Smooth muscle cell of the pulmonary artery (primary cell): Measurements from ENCODE around the gene ZNF394. TPM values are rescaled to one million over a fixed set of nuclear protein-coding genes. Genes with fewer than 3 reads are reported as not detected.

Experiments used
- total RNA-seq: library from RNA; depleted of rRNA; stranded (reverse); fragments of >200 nt; gene quantifications from 2 replicates; pipeline ENCODE4 v1.2.3, GENCODE V29; 2014

ZNF394 gene
- 15.5 and 19.4 TPM in 2 replicates for total RNA-seq

DNA sequence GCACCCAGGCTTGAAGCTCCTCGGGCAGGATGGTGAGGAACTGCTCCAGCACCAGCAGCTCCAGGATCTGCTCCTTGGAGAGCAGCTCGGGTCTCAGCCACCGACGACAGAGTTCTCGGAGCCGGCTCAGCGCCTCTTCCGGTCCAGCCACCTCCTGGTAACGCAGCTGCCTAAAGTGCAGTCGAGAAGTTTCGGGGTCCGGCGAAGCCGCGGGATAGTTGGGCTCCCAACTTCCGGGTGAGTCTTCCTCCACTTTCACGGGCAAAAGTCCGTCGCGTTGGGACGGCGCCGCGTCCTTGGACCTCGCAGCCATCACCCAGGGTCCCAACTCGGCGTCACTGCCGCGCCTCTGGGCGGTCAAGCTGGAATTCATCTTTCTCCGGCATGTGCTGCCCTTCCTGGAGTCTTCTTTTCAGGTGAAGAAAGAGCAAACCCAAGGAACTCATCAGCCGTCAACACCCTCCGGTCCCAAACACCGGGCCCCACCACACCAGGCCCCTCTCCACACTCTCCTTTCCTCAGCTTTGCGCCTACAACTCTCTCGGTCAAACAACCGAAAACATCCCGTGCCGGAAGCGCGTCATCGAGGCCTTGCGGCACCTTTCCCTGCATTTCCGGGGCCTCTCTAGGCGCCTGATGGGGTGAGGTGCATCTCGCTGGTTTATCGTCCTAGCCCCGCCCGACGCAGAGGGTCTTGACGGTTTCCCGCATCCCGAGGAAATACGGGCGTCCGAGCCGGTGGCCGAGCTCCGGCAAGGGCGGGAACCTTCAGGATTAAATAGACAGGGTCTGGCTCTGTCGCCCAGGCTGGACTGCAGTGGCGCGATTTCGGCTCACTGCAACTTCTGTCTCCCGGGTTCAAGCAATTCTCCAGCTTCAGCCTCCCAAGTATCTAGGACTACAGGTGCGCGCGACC is at the start of gene ZNF394:
TSS of gene ZNF394 (minus strand) at position 561 of the 916 bp plus-strand sequence. CDS start at position 373, 188 bp downstream.

DNA sequence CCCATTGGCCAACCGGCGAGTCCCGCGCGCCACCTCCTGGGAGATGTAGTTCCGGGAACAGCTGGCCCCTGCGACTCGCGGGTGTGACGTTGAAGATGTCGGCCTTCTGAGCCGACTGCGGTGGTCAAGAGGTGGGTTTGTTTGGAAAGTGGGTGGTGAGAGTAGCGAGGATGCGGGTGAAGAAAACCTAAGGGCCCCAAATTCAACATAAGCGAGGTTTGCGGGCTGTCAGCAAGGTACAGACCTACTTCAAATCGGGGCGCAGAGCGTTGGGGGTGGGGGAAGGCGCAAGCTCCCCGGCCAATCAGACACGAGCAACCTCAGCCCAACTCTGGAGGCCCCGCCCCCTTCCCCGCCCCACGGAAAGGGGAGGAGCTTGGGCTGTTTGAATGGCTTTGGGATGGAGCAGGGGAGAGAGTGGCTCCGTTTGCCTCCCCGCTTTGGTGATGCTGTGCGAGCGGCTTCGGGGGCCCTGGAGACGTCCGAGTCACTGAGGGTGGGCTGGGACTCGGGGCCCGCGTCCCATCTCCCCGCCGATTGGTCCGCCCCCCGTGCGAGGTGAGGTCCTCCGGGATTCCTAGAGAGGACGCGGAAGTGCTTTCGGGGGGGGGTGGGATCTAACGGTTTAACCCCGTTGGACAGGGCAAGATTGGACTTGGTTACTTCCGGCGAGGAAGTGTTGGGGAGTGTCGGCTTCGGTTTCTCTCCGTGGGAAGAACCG is 4.7 kb upstream of the ZNF394 start, which contains the start of gene ZKSCAN5:
TSS of gene ZKSCAN5 (plus strand) at position 60 of the 721 bp plus-strand sequence. CDS start 1,383 bp downstream, outside the sequence.

DNA sequence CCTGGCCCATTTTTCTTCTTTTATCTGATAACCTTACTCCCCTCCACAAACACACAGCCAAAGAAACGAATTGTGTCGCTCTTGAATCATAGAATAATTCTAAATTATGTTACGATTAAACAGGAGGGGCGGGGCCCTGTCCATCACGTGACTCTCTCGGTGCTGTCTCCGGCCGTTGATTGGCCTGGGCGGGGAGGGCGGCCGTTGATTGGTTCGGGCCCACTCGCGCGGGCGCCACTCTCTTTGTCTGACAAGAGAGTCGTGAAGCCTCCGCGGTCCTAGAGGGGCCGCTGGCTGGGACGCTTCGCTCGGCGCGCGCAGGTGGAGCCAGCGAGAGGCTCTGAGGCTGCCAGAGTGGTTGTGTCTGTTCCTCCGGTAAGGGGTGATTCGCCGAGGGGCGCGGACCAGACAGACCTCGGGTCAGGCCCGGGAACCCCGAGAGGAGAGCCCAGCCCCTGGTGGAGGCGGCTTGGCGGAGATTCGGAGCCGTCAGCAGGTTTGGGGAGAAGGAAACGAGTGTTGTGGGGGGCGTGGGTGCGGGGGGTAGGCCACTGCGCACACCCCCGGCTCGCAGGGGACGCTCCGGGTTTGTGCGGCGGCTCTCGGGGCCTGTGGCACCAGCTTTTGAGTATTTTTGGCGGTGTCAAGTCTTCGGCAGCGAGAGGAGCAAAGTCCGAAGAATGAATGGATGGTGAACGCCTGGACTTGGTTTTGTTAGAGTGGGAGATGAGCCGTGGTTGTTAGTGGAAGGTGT is 27.3 kb downstream of the ZNF394 start, which contains the start of gene ZNF789:
TSS of gene ZNF789 (plus strand) at position 330 of the 754 bp plus-strand sequence. CDS start 3,567 bp downstream, outside the sequence.

Other genes starting within 250 kb of the ZNF394 start
- not detected in 2 replicates for gene MYH16, start 227.4 kb downstream of the ZNF394 start, total RNA-seq
- gene ARPC1A, start 174.4 kb downstream of the ZNF394 start, total RNA-seq, result 198 and 257 TPM in 2 replicates
- 359 and 812 TPM in 2 replicates for gene ARPC1B, start 125.6 kb downstream of the ZNF394 start, total RNA-seq
- 22.6 and 26.3 TPM in 2 replicates for gene PDAP1, start 91.7 kb downstream of the ZNF394 start, total RNA-seq
- 61.6 and 70.4 TPM in 2 replicates for gene BUD31, start 91.3 kb downstream of the ZNF394 start, total RNA-seq
- gene PTCD1, start 61.5 kb downstream of the ZNF394 start, total RNA-seq, result 6.8 and 7.8 TPM in 2 replicates
- gene CPSF4, start 61.3 kb downstream of the ZNF394 start, total RNA-seq, result 24.5 and 31.0 TPM in 2 replicates
- 122 and 167 TPM in 2 replicates for gene ATP5MF, start 34.1 kb downstream of the ZNF394 start, total RNA-seq
- gene ZNF789, start 27.4 kb downstream of the ZNF394 start, total RNA-seq, result 3.6 and 4.2 TPM in 2 replicates
- gene ZKSCAN5, start 4.4 kb upstream of the ZNF394 start, total RNA-seq, result 8.1 and 10.5 TPM in 2 replicates
- gene FAM200A, start 51.8 kb upstream of the ZNF394 start, total RNA-seq, result 5.5 and 7.3 TPM in 2 replicates
- gene ZNF655, start 58.4 kb upstream of the ZNF394 start, total RNA-seq, result 52.6 and 62.3 TPM in 2 replicates
- gene TMEM225B, start 98.0 kb upstream of the ZNF394 start, total RNA-seq, result 0.52 and 1.1 TPM in 2 replicates
- gene ZSCAN25, start 116.7 kb upstream of the ZNF394 start, total RNA-seq, result 11.8 and 12.9 TPM in 2 replicates
- not detected in 2 replicates for gene CYP3A5, start 179.7 kb upstream of the ZNF394 start, total RNA-seq
- gene CYP3A7, start 234.9 kb upstream of the ZNF394 start, total RNA-seq, result not detected in 2 replicates